ENCODE measurements around the gene GSKIP. TPM values are rescaled to one million over a fixed set of nuclear protein-coding genes. Genes with fewer than 3 reads are reported as not detected.
"Not testable (repeated sequence)": the region's sequence is repeated elsewhere in the genome, so short reads cannot be mapped to it uniquely, and the experiment has no call there.

Gene GSKIP
- total and polyA plus RNA-seq, 2 donors (not counting 1 experiment from before 2014, with no cell fraction given), result 30.2 to 45.5 TPM

DNA sequence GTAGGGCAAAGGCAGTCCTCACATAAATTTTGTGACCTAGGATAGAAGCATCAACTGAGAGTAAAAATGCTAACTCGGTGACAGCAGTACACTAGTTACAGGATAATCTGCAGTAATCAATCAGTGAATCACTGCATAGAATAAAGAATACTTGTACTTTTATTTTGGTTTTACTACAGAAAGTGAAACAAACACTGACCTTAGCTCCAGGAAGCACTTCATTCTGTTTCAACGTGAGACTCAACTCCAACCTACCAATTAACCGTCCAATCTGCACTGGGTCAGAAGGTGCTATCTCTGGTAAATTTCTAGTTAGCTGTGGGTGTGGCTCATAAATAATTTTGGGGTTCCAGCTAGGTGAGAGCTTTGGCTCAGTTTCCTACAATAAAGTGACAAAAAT is 22.0 kb upstream of the GSKIP start:
- H3K9me3 ChIP-seq (ENCODE audit: control insufficient read depth, insufficient read depth, low read depth, low read length), result no peaks in the 10 kb centered on the region
- no peak overlapping the region for H3K4me3 ChIP-seq (replicated peaks in 1 of 4; ENCODE audit: control extremely low read depth in 1 of 4, insufficient read depth in 1 of 4, low read depth in 3 of 4, low read length in 4 of 4)
- no peaks in the 10 kb centered on the region for H3K79me2 ChIP-seq (ENCODE audit: control insufficient read depth, insufficient read depth, low read length)
- H3K9ac ChIP-seq (ENCODE audit: insufficient read depth, low read length), result no peak overlapping the region
- H2AFZ ChIP-seq (ENCODE audit: low read length), result no peak overlapping the region
- TF ChIP-seq CTCF (conservative IDR thresholded peaks at IDR 0.05 in 1 of 2, IDR thresholded peaks at IDR 0.05 in 1 of 2; ENCODE audit: low read depth in 1 of 2, low read length in 2 of 2) (no peak), EZH2 (IDR thresholded peaks at IDR 0.05; ENCODE audit: low read length, missing control alignments) (no peak)
- no peak overlapping the region for H3K4me2 ChIP-seq (ENCODE audit: extremely low read depth, insufficient read depth, low read length)
- peaks cover 2% of the 10 kb centered on the region for H3K4me1 ChIP-seq (ENCODE audit: control insufficient read depth, extremely low read depth, insufficient read depth, low read length)
- no peaks in the 10 kb centered on the region for H3K36me3 ChIP-seq (ENCODE audit: control insufficient read depth, insufficient read depth, low read length)
- H3K27ac ChIP-seq (ENCODE audit: insufficient read depth, low read length), result no peak overlapping the region
- no peak for DNase-seq (ENCODE audit: low read depth in 2 of 2)
- H4K20me1 ChIP-seq (ENCODE audit: control insufficient read depth, extremely low read depth, insufficient read depth, low read length), result no peaks in the 10 kb centered on the region
- H3K27me3 ChIP-seq (ENCODE audit: control insufficient read depth, insufficient read depth, low read length), result no peaks in the 10 kb centered on the region

DNA sequence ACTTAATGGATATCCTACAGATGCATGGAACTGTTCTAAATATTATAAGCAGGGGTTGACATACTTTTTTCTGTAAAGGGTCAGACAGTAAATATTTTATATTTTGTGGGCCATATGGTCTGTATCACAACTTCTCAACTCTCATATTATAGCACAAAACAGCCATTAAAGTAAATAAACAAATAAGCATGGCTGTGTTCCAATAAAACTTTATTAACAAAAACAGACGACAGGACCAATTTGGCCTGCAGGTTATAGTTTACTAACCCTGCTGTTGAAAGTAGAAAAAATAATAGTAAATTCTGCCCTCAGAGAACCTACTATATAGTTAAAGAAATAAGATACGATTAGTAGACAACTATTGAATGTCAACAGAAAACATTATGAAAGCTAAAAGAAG is 17.7 kb upstream of the GSKIP start:
- no peaks in the 10 kb centered on the region for H3K36me3 ChIP-seq (ENCODE audit: control insufficient read depth, insufficient read depth, low read length)
- H3K9me3 ChIP-seq (ENCODE audit: control insufficient read depth, insufficient read depth, low read depth, low read length), result no peaks in the 10 kb centered on the region
- no peaks in the 10 kb centered on the region for H4K20me1 ChIP-seq (ENCODE audit: control insufficient read depth, extremely low read depth, insufficient read depth, low read length)
- peaks cover 2% of the 10 kb centered on the region for H3K4me1 ChIP-seq (ENCODE audit: control insufficient read depth, extremely low read depth, insufficient read depth, low read length)
- H2AFZ ChIP-seq (ENCODE audit: low read length), result no peak overlapping the region
- no peak overlapping the region for H3K4me2 ChIP-seq (ENCODE audit: extremely low read depth, insufficient read depth, low read length)
- no peaks in the 10 kb centered on the region for H3K27me3 ChIP-seq (ENCODE audit: control insufficient read depth, insufficient read depth, low read length)
- no peak overlapping the region for H3K4me3 ChIP-seq (replicated peaks in 1 of 4; ENCODE audit: control extremely low read depth in 1 of 4, insufficient read depth in 1 of 4, low read depth in 3 of 4, low read length in 4 of 4)
- TF ChIP-seq EZH2 (IDR thresholded peaks at IDR 0.05; ENCODE audit: low read length, missing control alignments) (no peak), CTCF (conservative IDR thresholded peaks at IDR 0.05 in 1 of 2, IDR thresholded peaks at IDR 0.05 in 1 of 2; ENCODE audit: low read depth in 1 of 2, low read length in 2 of 2) (no peak)
- H3K9ac ChIP-seq (ENCODE audit: insufficient read depth, low read length), result no peak overlapping the region
- DNase-seq (ENCODE audit: low read depth in 2 of 2), result no peak
- H3K27ac ChIP-seq (ENCODE audit: insufficient read depth, low read length), result no peak overlapping the region
- no peaks in the 10 kb centered on the region for H3K79me2 ChIP-seq (ENCODE audit: control insufficient read depth, insufficient read depth, low read length)

GRCh38 chr14:96347957-96348356 is 15.4 kb upstream of the GSKIP start:
- not testable (repeated sequence) for H3K9ac ChIP-seq (ENCODE audit: insufficient read depth, low read length); H3K9me3 ChIP-seq (ENCODE audit: control insufficient read depth, insufficient read depth, low read depth, low read length); H2AFZ ChIP-seq (ENCODE audit: low read length); H3K4me1 ChIP-seq (ENCODE audit: control insufficient read depth, extremely low read depth, insufficient read depth, low read length); H3K27me3 ChIP-seq (ENCODE audit: control insufficient read depth, insufficient read depth, low read length); DNase-seq (ENCODE audit: low read depth in 2 of 2); H3K36me3 ChIP-seq (ENCODE audit: control insufficient read depth, insufficient read depth, low read length); H3K4me2 ChIP-seq (ENCODE audit: extremely low read depth, insufficient read depth, low read length); H3K27ac ChIP-seq (ENCODE audit: insufficient read depth, low read length); H3K79me2 ChIP-seq (ENCODE audit: control insufficient read depth, insufficient read depth, low read length); H4K20me1 ChIP-seq (ENCODE audit: control insufficient read depth, extremely low read depth, insufficient read depth, low read length); H3K4me3 ChIP-seq (replicated peaks in 1 of 4; ENCODE audit: control extremely low read depth in 1 of 4, insufficient read depth in 1 of 4, low read depth in 3 of 4, low read length in 4 of 4)

All from fibroblast of lung (primary cell).